ENCODE data around the gene MICAL3. TPM values are rescaled to one million over a fixed set of nuclear protein-coding genes. Genes with fewer than 3 reads are reported as not detected.

Gene MICAL3
- total and polyA plus RNA-seq, 2 of the 8 experiments (the other 6 are each of a cell fraction or from before 2014, with no cell fraction given), result 8.3 to 41.8 TPM

GRCh38 chr22:17810570-17811116, 213.7 kb downstream of the MICAL3 start:
- H4K8ac ChIP-seq (ENCODE audit: extremely low read depth, insufficient read depth, low read length), result no peak overlapping the region; the same call in 1 of the 2 replicates
- H3K9ac ChIP-seq (replicated peaks in 1 of 4; ENCODE audit: extremely low read depth in 1 of 4, low read depth in 3 of 4, low read length in 3 of 4), result no peak overlapping the region
- no peak overlapping the region for H3K4ac ChIP-seq (replicated peaks; ENCODE audit: insufficient read length, low read depth, low read length)
- H3K36me3 ChIP-seq (ENCODE audit: control insufficient read depth in 2 of 4, insufficient read depth in 4 of 4, low read length in 3 of 4), result peaks cover 0 to 7% (median 0%) of the 10 kb centered on the region in 4 experiments; a peak in 3 of 8 replicates
- no peak for DNase-seq (ENCODE audit: low read depth in 1 of 2, low spot score in 2 of 2)
- H3K79me2 ChIP-seq (ENCODE audit: control insufficient read depth in 1 of 2, insufficient read depth in 2 of 2, low read length in 2 of 2), result no peaks in the 10 kb centered on the region
- H3K18ac ChIP-seq (ENCODE audit: extremely low read depth, low read length), result no peak overlapping the region
- FAIRE-seq, result no peak
- no peak overlapping the region for H3K27ac ChIP-seq (ENCODE audit: low read depth, low read length)
- H3K4me3 ChIP-seq (ENCODE audit: extremely low read depth in 1 of 4, insufficient read depth in 2 of 4, low read depth in 3 of 4, low read length in 4 of 4), result no peak overlapping the region
- no peak overlapping the region for H3K14ac ChIP-seq (ENCODE audit: insufficient read length)
- no peak overlapping the region for H2BK5ac ChIP-seq (ENCODE audit: low read depth, low read length)
- no peak overlapping the region for H3K56ac ChIP-seq (replicated peaks; ENCODE audit: insufficient read length, low read depth, low read length)
- H3K4me2 ChIP-seq (ENCODE audit: insufficient read depth in 1 of 2, low read depth in 2 of 2, low read length in 2 of 2), result no peak overlapping the region
- H2AFZ ChIP-seq (ENCODE audit: low read length), result no peak overlapping the region
- POLR2A ChIA-PET (ENCODE audit: partially characterized antibody), result interaction anchor here (1.0 kb wide), 1 partner anchor 15 kb away, joined by 4 read pairs; no protein-coding TSS in a partner anchor
- CTCF ChIA-PET (ENCODE audit: partially characterized antibody), result interaction anchor here (0.6 to 4.1 kb wide), 6 partner anchors 9 to 265 kb away, joined by 3 to 22 read pairs (median 4); no protein-coding TSS in a partner anchor
- H4K91ac ChIP-seq (replicated peaks; ENCODE audit: insufficient read length, low read length), result no peak overlapping the region
- H2BK15ac ChIP-seq (ENCODE audit: low read length), result no peak overlapping the region
- H3K23ac ChIP-seq (ENCODE audit: insufficient read length), result no peak overlapping the region
- H3K9me3 ChIP-seq (ENCODE audit: insufficient read depth in 2 of 2, low read depth in 1 of 2, low read length in 1 of 2), result no peaks in the 10 kb centered on the region
- H2AK5ac ChIP-seq (ENCODE audit: low read depth, low read length), result no peak overlapping the region
- no peak overlapping the region for H2BK20ac ChIP-seq (ENCODE audit: low read length)
- no peak overlapping the region for H4K5ac ChIP-seq (ENCODE audit: insufficient read length, low read depth, low read length)
- H3K23me2 ChIP-seq (ENCODE audit: low read depth, low read length), result no peaks in the 10 kb centered on the region
- WGBS, 2 experiments (ENCODE audit: extremely low coverage in 1 of 2, insufficient coverage in 1 of 2, insufficient read length in 1 of 2, insufficient replicate concordance in 2 of 2, low coverage in 1 of 2, low lambda C conversion rate in 2 of 2, missing lambda C conversion rate in 1 of 2), result 95% methylated on average over 12 of the region's 12 CpGs; no CpG with 5 or more reads in 1 of the 2 experiments
- no peaks in the 10 kb centered on the region for H3K79me1 ChIP-seq (ENCODE audit: low read depth, low read length)
- H3K27me3 ChIP-seq (replicated peaks in 1 of 4; ENCODE audit: control insufficient read depth in 3 of 4, extremely low read depth in 1 of 4, insufficient read depth in 3 of 4, low read length in 3 of 4), result no peaks in the 10 kb centered on the region
- peaks cover 0 to 1% of the 10 kb centered on the region in 2 experiments for H4K20me1 ChIP-seq (replicated peaks in 1 of 2; ENCODE audit: control insufficient read depth in 1 of 2, insufficient read depth in 2 of 2, low read length in 2 of 2)
- no peaks in the 10 kb centered on the region; a peak in 1 of 7 replicates for H3K4me1 ChIP-seq (replicated peaks in 1 of 4; ENCODE audit: control insufficient read depth in 3 of 4, insufficient read depth in 4 of 4, low read length in 3 of 4)
- H2BK12ac ChIP-seq (ENCODE audit: low read depth, low read length), result no peak overlapping the region
- H2BK120ac ChIP-seq (replicated peaks; ENCODE audit: low read depth, low read length), result no peak overlapping the region
- no peak for TF ChIP-seq SIX5 (IDR thresholded peaks at IDR 0.05; ENCODE audit: low read depth, low read length)
- TF ChIP-seq ZNF274 (IDR thresholded peaks at IDR 0.05; ENCODE audit: borderline replicate concordance, extremely low read depth, low read length), result no peak
- no peak for TF ChIP-seq TEAD4 (IDR thresholded peaks at IDR 0.05; ENCODE audit: low read depth, low read length)
- TF ChIP-seq FOSL1 (IDR thresholded peaks at IDR 0.05; ENCODE audit: insufficient read depth, low read depth, low read length), result no peak
- no peak for TF ChIP-seq HDAC2 (IDR thresholded peaks at IDR 0.05; ENCODE audit: borderline replicate concordance in 1 of 2, low read depth in 2 of 2, low read length in 2 of 2)
- no peak for TF ChIP-seq MAX (IDR thresholded peaks at IDR 0.05)
- no peak for TF ChIP-seq CEBPB (IDR thresholded peaks at IDR 0.05; ENCODE audit: low read depth, low read length)
- TF ChIP-seq SIN3A (conservative IDR thresholded peaks at IDR 0.05 in 1 of 2, IDR thresholded peaks at IDR 0.05 in 1 of 2; ENCODE audit: low read depth in 1 of 2, low read length in 2 of 2), result no peak
- no peak for TF ChIP-seq POLR2A (IDR thresholded peaks at IDR 0.05; ENCODE audit: control extremely low read depth in 1 of 2, low read depth in 2 of 2, low read length in 2 of 2)
- TF ChIP-seq USF2 (IDR thresholded peaks at IDR 0.05; ENCODE audit: low read length), result no peak
- no peak for TF ChIP-seq GTF2F1 (IDR thresholded peaks at IDR 0.05; ENCODE audit: borderline replicate concordance, low read depth, low read length)
- TF ChIP-seq TBP (IDR thresholded peaks at IDR 0.05; ENCODE audit: low read depth, low read length), result no peak
